HepG2 (cell line): ENCODE results near the gene GGA1. TPM values are rescaled to one million over a fixed set of nuclear protein-coding genes. Genes with fewer than 3 reads are reported as not detected.

ENCODE experiments used
- CBFB ChIP-seq: sonication (generic); formaldehyde crosslinking; IDR thresholded peaks from 2 replicates; pipeline ENCODE4 v1.4.0; 2020; ENCODE audit warnings: missing genetic modification reagents
- FOSL1 ChIP-seq: sonication (generic); formaldehyde crosslinking; IDR thresholded peaks from 2 replicates; pipeline ENCODE4 v1.9.0; 2021; ENCODE audit warnings: missing genetic modification reagents, borderline replicate concordance
- GATAD2A ChIP-seq: IDR thresholded peaks from 2 replicates; pipeline ENCODE4 v1.6.1; 2016
- KLF13 ChIP-seq: sonication (generic); formaldehyde crosslinking; IDR thresholded peaks from 2 replicates; pipeline ENCODE4 v1.4.0; 2020; ENCODE audit warnings: mild to moderate bottlenecking, missing genetic modification reagents
- MYC ChIP-seq: sonication (generic); formaldehyde crosslinking; IDR thresholded peaks from 2 replicates; pipeline ENCODE4 v1.9.0; 2021; ENCODE audit warnings: missing genetic modification reagents, borderline replicate concordance
- NFATC3 ChIP-seq: sonication (generic); formaldehyde crosslinking; IDR thresholded peaks from 2 replicates; pipeline ENCODE4 v1.5.1; 2020; ENCODE audit warnings: mild to moderate bottlenecking, missing genetic modification reagents
- PHF5A ChIP-seq: IDR thresholded peaks from one replicate; pipeline ENCODE4 v1.6.1; 2018; ENCODE audit warnings: low read depth, missing genetic modification reagents; ENCODE audit not compliant: unreplicated experiment
- SNAPC5 ChIP-seq: sonication (generic); formaldehyde crosslinking; IDR thresholded peaks from 2 replicates; pipeline ENCODE4 v1.8.1; 2023; ENCODE audit warnings: mild to moderate bottlenecking, missing genetic modification reagents, borderline replicate concordance
- SRSF9 ChIP-seq: fragments of 200-400 bp; formaldehyde crosslinking; IDR thresholded peaks from 2 replicates; pipeline ENCODE4 v1.6.1; 2018; ENCODE audit warnings: borderline replicate concordance, mild to moderate bottlenecking, low read depth, low read length; ENCODE audit not compliant: insufficient read depth, poor library complexity, severe bottlenecking
- YEATS2 ChIP-seq: sonication (generic); formaldehyde crosslinking; IDR thresholded peaks from 2 replicates; pipeline ENCODE4 v1.4.0; 2020; ENCODE audit warnings: missing genetic modification reagents, borderline replicate concordance
- ZEB1 ChIP-seq: IDR thresholded peaks from 2 replicates; pipeline ENCODE4 v1.6.1; 2012; ENCODE audit warnings: mild to moderate bottlenecking, low read depth, inconsistent platforms; ENCODE audit not compliant: insufficient replicate concordance
- ZNF343 ChIP-seq: sonication (generic); formaldehyde crosslinking; IDR thresholded peaks from 2 replicates; pipeline ENCODE4 v1.4.0; 2020; ENCODE audit warnings: mild to moderate bottlenecking, missing genetic modification reagents
- ZNF543 ChIP-seq: sonication (generic); formaldehyde crosslinking; IDR thresholded peaks from 2 replicates; pipeline ENCODE4 v1.4.0; 2020; ENCODE audit warnings: mild to moderate bottlenecking, missing genetic modification reagents
- ZNF609 ChIP-seq: sonication (generic); formaldehyde crosslinking; IDR thresholded peaks from 2 replicates; pipeline ENCODE4 v1.4.0; 2020; ENCODE audit warnings: mild to moderate bottlenecking, missing genetic modification reagents, borderline replicate concordance
- ZNF724P ChIP-seq: sonication (generic); formaldehyde crosslinking; IDR thresholded peaks from 2 replicates; pipeline ENCODE4 v1.8.0; 2022; ENCODE audit warnings: missing genetic modification reagents, borderline replicate concordance
- ZNF766 ChIP-seq: sonication (generic); formaldehyde crosslinking; IDR thresholded peaks from 2 replicates; pipeline ENCODE4 v1.5.0; 2020; ENCODE audit warnings: missing genetic modification reagents, borderline replicate concordance
- ZSCAN9 ChIP-seq: IDR thresholded peaks from 2 replicates; pipeline ENCODE4 v1.6.1; 2016; ENCODE audit warnings: borderline replicate concordance
- polyA plus RNA-seq, 8 experiments: library from polyadenylated mRNA; depleted of rRNA in 3 of 8; stranded (reverse) in 7 of 8; unstranded in 1 of 8; fragments of >200 nt; fragmentation: Illumina TruSeq in 4 of 8; extraction: Trizol in 4 of 8; gene quantifications; 2 replicates each; pipeline versions ENCODE4 v1.2.1 to v1.2.3, GENCODE V29; 2011 to 2016; ENCODE audit warnings: low read depth in 4 of 8, missing spikeins in 1 of 8, mixed read lengths in 1 of 8; ENCODE audit not compliant: insufficient read depth in 1 of 8
- total RNA-seq, 5 experiments: library from RNA; depleted of rRNA; stranded (reverse); fragments of >200 nt; fragmentation: Illumina TruSeq; extraction: Trizol; gene quantifications; 2 replicates each; pipeline ENCODE4 v1.2.3, GENCODE V29; 2016; ENCODE audit warnings: low read depth in 1 of 5
- TF ChIP-seq, protein P1 (sequence below): IDR thresholded peaks from 2 replicates; pipeline ENCODE4 v1.4.0; 2020; ENCODE audit warnings: mild to moderate bottlenecking, missing genetic modification reagents

Gene GGA1
- total and polyA plus RNA-seq, 2 of the 13 experiments (the other 11 are each of a cell fraction or from before 2014, with no cell fraction given), result 29.1 to 87.2 TPM

DNA sequence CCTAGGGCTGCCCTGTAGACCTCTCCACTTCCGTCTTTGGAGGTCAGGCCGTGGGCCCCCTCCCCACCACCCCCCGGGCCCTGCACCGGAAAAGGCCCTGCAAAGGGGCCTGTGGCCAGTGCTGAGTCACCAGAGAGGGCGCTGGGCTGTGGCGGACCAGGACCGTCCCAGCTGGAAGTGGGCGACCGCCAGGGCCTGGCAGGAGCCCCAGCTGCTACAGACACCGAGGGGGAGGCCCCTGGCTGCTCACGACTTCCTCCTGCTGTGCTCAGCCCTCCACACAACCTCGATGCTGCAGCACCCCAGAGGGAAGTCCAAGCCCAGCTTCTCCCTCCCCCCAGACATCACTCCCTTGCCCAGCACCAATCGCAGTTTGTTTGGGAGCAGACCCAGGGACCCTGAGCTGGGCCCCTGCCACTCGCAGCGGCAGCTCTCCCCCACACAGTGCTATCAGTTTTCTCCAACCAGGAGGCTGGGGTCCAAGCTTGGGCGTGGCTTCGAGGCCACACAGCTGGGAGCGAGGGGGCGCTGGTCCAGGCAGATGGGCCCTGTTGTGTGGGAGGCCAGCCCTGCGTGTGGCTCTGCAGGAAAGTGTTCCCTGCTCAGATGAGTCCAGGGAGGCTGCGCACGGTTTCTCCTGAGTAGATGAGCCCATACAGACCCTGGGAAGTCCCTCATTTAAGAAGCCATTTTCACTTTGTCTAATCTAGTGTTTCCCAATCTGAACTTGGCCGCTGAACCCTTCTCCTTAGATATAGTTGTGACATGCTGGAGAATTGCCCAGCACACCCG lies 25.2 kb downstream of the GGA1 start (continued):
- TF ChIP-seq PHF5A (CRISPR knock-in tag) (no peak), SNAPC5 (CRISPR knock-in tag) (0 out of 2 replicates have a peak, but pooled peaks have one; percentile 53), MYC (CRISPR knock-in tag) (no peak), ZSCAN9 (no peak; the same call in 1 of the 2 replicates), YEATS2 (CRISPR knock-in tag) (no peak; the same call in 1 of the 2 replicates), ZNF543 (CRISPR knock-in tag) (no peak), CBFB (CRISPR knock-in tag) (no peak), SRSF9 (no peak), ZNF724P (CRISPR knock-in tag) (no peak), ZNF766 (CRISPR knock-in tag) (0 out of 2 replicates have a peak, but pooled peaks have one; percentile 7), KLF13 (CRISPR knock-in tag) (no peak), ZNF343 (CRISPR knock-in tag) (no peak), GATAD2A (CRISPR knock-in tag) (peak; percentile 14; the same call in 1 of the 2 replicates), ZEB1 (no peak), NFATC3 (CRISPR knock-in tag) (no peak; the same call in 1 of the 2 replicates), FOSL1 (CRISPR knock-in tag) (no peak), ZNF609 (CRISPR knock-in tag) (peak; percentile 75)
- TF ChIP-seq, protein P1, sequence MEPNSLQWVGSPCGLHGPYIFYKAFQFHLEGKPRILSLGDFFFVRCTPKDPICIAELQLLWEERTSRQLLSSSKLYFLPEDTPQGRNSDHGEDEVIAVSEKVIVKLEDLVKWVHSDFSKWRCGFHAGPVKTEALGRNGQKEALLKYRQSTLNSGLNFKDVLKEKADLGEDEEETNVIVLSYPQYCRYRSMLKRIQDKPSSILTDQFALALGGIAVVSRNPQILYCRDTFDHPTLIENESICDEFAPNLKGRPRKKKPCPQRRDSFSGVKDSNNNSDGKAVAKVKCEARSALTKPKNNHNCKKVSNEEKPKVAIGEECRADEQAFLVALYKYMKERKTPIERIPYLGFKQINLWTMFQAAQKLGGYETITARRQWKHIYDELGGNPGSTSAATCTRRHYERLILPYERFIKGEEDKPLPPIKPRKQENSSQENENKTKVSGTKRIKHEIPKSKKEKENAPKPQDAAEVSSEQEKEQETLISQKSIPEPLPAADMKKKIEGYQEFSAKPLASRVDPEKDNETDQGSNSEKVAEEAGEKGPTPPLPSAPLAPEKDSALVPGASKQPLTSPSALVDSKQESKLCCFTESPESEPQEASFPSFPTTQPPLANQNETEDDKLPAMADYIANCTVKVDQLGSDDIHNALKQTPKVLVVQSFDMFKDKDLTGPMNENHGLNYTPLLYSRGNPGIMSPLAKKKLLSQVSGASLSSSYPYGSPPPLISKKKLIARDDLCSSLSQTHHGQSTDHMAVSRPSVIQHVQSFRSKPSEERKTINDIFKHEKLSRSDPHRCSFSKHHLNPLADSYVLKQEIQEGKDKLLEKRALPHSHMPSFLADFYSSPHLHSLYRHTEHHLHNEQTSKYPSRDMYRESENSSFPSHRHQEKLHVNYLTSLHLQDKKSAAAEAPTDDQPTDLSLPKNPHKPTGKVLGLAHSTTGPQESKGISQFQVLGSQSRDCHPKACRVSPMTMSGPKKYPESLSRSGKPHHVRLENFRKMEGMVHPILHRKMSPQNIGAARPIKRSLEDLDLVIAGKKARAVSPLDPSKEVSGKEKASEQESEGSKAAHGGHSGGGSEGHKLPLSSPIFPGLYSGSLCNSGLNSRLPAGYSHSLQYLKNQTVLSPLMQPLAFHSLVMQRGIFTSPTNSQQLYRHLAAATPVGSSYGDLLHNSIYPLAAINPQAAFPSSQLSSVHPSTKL (CRISPR knock-in tag), result peak; percentile 25; the same call in 1 of the 2 replicates
